ENCODE measurements around the gene TPPP3.

DNA sequence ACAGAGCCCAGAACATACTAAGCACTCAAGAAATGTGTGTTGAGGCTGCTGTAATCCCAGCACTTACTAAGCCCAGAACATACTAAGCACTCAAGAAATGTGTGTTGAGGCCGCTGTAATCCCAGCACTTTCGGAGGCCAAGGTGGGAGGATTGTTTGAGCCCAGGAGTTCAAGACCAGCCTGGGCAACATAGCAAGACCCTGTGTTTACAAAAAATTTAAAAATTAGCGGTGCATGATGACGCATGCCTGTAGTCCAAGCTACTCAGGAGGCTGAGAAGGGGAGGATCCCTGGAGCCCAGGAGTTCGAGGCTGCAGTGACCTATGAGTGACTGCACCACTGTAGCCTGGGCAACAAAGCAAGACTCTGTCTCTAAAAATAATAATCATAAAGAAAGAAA, 29.7 kb upstream of the TPPP3 start:
- TF ChIP-seq, protein P1, sequence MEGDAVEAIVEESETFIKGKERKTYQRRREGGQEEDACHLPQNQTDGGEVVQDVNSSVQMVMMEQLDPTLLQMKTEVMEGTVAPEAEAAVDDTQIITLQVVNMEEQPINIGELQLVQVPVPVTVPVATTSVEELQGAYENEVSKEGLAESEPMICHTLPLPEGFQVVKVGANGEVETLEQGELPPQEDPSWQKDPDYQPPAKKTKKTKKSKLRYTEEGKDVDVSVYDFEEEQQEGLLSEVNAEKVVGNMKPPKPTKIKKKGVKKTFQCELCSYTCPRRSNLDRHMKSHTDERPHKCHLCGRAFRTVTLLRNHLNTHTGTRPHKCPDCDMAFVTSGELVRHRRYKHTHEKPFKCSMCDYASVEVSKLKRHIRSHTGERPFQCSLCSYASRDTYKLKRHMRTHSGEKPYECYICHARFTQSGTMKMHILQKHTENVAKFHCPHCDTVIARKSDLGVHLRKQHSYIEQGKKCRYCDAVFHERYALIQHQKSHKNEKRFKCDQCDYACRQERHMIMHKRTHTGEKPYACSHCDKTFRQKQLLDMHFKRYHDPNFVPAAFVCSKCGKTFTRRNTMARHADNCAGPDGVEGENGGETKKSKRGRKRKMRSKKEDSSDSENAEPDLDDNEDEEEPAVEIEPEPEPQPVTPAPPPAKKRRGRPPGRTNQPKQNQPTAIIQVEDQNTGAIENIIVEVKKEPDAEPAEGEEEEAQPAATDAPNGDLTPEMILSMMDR (IDR thresholded peaks at IDR 0.05; ENCODE audit: extremely low read depth in 1 of 2, insufficient read depth in 1 of 2, low read depth in 1 of 2, low read length in 2 of 2): no peak
- TF ChIP-seq POLR2AphosphoS5 (IDR thresholded peaks at IDR 0.05; ENCODE audit: insufficient read depth, low read depth, low read length): no peak
- TF ChIP-seq EZH2 (IDR thresholded peaks at IDR 0.05; ENCODE audit: borderline replicate concordance, low read depth, low read length, severe bottlenecking): no peak
- TF ChIP-seq, protein P2, sequence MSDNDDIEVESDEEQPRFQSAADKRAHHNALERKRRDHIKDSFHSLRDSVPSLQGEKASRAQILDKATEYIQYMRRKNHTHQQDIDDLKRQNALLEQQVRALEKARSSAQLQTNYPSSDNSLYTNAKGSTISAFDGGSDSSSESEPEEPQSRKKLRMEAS (IDR thresholded peaks at IDR 0.05; ENCODE audit: insufficient read depth, insufficient read length): no peak
- no peak for TF ChIP-seq POLR2A (IDR thresholded peaks at IDR 0.05; ENCODE audit: low read depth, low read length)
- TF ChIP-seq JUN (IDR thresholded peaks at IDR 0.05; ENCODE audit: borderline replicate concordance, insufficient read depth, insufficient read length, low read depth): no peak
- no peak for TF ChIP-seq MYC (IDR thresholded peaks at IDR 0.05; ENCODE audit: low read depth, low read length)
- TF ChIP-seq FOS (IDR thresholded peaks at IDR 0.05; ENCODE audit: borderline replicate concordance, insufficient read depth, low read length): no peak
- no peak for TF ChIP-seq GATA2 (IDR thresholded peaks at IDR 0.05; ENCODE audit: insufficient read depth, insufficient read length, low read depth, low read length)

Measured in endothelial cell of umbilical vein (primary cell).